ENCODE measurements around the gene ZNF423.

ZNF423 gene

DNA sequence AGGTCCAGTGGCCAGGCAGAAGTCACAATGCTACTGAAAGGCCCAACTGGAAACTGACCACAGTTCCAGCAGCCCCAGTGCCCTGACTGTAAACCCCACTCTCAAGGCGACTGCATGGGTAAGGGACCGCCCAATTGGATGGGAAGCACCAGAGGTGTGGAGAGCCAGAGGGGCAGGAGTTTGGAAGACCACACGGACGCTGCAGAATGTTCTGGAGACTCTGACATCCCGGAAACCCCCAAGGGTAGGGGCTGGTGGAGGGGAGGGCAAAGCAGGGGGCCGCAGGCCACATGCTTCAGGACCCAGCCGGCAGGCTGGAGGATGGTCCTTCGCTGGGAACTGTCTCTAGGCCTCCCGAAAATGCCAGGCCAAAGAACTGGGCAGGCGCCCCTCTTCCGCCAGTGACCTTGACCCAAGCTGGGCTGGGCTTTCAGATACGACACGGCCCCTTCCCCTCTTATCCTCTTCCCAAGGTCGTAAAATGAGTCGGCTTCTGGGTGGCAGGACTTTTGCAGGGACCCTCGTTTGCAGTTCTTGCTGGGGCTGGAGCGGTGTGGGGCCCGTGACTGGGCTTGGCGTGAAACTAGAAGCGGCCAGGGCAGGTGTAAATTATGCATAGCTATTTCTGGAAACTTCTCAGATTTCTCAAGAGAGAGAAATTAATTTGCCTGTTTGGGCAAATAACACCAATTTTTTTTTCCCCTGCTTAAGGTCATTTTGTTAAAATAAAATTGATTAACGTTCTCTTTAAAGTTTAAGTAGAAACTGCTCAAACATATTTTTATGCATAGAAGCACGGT is 372.1 kb downstream of the ZNF423 start:
- no peak for DNase-seq

DNA sequence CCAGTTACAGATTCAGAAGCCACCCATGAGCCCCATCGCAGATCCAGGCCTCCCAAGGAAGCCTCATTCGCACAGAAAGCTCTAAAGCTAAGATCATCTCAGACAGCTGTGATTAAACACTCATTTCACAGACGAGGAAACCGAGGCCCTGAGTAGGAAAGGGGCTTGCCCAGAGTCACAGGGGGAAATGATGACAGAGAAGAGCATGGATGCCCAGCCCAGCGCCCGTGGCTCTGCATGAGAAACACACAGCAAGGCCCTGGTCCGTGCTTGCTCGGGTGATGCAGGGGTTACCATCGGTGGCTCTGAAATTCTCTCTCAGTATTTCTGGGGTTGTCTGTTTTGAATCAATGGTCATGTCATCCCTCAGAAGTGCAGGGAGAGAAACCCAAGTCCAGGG is 372.7 kb downstream of the ZNF423 start:
- DNase-seq: no peak

- DNase-seq: no peak
Measured at GRCh38 chr16:49482690-49483089, 373.2 kb downstream of the ZNF423 start.

DNA sequence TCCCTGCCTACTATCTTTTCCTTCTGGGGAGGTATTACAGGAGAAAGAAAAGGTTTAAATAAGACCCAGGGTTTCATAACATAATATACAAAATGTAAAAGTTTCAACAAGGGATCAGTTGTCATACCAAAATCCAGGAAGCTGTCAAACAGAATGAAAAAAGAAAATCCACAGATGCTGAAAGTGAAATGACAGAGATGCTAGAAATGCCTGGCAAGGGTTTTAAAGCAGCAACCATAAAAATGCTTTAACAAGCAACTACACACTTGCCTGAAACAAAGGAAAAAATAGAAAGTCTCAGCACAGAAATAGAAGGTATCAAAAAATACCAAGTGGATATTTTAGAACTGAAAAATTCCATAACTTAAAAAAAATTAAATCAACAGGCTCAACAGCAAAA is 377.3 kb downstream of the ZNF423 start:
- DNase-seq: no peak

DNA sequence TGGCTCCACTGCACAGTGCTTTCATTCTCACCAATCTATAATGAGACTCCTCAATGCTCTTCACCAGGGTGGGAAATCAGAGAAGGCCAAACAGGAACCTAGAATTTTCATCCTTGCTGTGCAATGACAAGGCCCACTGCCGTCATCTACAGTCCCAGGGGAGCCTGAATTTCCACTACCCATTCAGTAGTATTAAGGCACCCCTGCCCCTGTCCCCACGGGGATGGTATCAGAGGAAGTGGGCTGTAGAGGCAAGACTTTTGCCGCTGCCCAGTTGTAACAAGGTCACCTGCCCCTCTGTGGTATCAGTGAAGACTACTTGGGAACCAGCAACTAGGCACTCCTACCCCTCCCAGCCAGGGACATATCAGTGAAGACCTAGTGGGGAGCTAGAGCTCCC is 377.8 kb downstream of the ZNF423 start:
- DNase-seq: no peak

DNA sequence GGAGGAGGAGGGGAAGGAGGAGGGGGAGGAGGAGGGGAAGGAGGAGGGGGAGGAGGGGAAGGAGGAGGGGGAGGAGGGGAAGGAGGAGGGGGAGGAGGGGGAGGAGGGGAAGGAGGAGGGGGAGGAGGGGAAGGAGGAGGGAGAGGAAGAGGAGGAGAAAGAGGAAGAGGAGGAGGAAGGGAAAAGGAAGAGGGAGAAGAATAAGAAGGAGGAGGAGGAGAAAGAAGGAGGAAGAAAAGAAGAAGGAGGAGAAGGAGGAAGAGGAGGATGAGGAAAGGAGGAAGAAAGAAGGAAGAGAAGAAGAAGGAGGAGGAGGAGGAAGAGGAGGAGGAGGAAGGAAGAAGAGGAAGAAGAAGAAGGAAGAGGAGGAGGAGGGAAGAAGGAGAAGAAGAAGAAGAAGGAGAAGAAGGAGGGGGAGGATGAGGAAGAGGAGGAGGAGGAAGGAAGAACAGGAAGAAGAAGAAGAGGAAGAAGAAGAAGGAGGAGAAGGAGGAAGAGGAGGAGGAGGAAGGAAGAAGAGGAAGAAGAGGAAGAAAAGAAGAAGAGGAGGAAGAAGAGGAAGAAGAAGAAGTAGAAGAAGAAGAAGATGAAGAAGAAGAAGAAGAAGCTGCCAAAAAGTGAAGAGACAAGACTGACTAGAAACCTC is 378.5 kb downstream of the ZNF423 start:
- no peak for DNase-seq

DNA sequence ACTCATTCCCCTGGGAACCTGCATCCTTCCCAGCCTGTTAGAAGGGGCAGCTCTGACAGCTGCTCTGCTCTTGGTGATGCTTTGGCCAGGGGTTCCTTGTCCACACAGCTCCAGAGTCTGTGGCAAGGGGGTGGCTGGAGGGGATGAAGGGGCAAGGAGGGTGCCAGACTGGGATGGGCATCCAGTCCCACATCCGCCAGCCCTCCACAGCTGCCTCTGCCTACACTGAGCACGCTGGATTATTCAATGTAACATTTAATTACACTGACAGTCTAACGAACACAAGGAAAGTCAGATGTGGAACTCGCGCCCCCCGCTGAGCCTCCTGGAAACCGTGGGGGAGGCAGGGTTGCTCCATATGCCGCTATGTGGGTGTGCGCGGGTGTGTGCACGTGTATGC is 381.2 kb downstream of the ZNF423 start:
- no peak for DNase-seq

GRCh38 chr16:49473773-49474172 is 382.1 kb downstream of the ZNF423 start:
- DNase-seq: no peak

- no peak for DNase-seq
Measured at GRCh38 chr16:49473131-49473530, 382.8 kb downstream of the ZNF423 start.

- DNase-seq: no peak
Measured at GRCh38 chr16:49472598-49472997, 383.3 kb downstream of the ZNF423 start.

- no peak for DNase-seq
Measured at GRCh38 chr16:49471038-49471727, 384.7 kb downstream of the ZNF423 start.

DNA sequence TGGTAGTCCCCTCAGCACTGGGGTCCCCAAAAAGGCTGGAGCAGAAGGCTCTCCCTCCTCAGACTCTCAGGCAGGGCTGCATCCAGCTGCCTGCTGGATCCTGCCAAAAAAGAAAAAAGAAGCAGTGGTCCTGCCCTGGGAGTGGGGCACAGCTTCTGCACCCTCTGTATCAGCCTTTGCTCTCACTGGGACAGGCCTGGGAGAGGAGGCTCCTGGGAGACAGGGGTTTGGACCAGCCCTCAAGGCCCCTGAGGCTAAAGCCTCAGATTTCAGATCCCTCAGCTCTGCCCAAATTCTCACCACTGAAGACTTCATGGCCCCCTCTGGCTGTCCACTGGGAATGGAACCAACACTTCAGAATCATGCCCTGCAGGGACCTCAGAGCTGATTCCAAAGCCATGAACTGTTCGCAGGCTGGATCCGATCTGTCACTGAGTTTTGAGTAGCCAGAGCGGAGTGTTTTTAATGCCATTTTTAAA is 385.4 kb downstream of the ZNF423 start:
- DNase-seq: no peak

DNA sequence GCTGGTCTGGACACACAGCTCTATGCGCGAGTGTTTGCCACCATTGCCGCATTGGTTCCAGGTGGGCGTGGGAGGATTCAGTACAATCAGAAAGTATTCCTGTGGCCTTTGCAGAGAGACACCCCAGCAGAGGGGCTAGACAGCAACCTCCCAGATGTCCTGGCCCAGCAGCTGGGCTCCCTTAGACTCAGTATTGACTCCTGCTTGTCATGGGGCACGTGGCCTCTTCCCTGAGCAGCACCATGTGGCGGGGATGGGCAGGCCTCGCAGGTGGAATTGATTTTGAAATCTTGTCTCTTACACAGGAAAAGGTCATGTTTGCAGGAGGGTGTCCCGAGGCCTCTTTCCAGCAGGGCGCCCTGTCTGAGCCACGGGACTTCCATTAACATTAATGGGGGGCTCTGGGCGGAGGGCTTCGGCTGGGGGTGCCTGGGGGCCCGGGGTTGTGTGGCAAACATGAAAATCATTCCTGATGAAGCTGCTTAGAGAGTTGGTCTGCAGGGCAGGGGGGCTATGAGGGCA is 385.9 kb downstream of the ZNF423 start:
- DNase-seq: no peak

GRCh38 chr16:49469311-49469670 is 386.6 kb downstream of the ZNF423 start:
- no peak for DNase-seq

- DNase-seq: no peak
Measured at GRCh38 chr16:49468611-49469310, 387.2 kb downstream of the ZNF423 start.

GRCh38 chr16:49467540-49468372 is 388.2 kb downstream of the ZNF423 start:
- DNase-seq: no peak

DNA sequence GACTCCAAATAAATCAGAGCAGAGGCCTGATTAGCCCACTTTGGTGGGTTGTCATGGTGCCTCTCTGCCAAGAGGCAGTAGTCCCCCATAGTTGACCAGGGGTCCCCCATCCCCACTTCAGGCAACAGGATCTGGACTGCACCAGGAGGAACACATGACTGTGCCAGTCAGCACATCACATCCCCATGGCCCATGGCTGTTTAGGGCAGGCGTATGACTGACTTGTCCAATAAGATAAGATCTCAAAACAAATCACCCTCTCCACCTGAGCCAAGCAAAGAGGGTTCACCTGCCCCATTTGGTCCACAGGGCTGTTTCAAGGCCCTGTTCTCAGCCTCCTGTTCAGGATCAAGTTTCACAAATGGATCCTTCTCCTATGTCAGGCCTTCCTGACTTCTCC is 389.0 kb downstream of the ZNF423 start:
- no peak for DNase-seq

- DNase-seq: no peak
Measured at GRCh38 chr16:49466529-49466831, 389.4 kb downstream of the ZNF423 start.

DNA sequence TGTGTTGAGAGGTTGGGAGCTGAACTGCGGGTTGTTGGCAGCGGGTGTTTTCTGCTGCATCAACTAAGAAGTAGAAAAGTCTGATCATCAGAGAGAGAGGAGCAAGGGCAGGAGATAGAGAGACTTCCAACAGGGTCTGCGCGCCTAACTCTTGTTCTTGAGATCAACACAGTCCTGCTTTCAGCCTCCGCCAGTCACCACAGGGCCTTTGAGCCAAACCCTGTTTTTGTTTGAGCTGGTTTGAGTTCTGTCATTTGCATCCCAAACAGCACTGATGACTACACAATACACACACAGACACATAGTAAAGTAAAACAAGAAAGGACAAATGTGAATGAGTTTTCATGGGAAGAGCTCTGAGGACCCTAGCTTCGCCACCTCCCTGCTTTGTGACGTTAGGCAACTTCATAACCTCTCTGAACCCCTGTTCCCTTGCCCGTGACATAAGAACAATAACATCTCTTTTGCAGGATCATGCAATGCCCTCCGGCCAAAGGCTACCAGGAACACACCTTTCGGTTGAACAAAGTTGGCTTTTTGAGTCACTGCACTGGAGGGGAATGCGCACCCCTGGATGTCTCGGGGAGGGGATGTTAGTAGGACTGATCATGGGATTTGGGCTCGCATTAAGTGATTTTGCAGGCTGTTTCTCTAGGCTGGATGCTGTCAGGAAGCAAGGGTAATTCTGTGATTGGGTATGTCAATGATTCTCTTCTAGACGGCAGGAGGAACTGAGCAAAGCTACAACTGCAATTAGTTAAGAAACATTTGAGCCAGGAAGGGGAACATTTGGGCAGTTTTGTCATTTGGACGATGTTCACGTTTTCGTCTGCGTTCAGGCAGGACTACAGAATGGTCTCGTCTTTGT is 390.0 kb downstream of the ZNF423 start:
- DNase-seq: no peak

DNA sequence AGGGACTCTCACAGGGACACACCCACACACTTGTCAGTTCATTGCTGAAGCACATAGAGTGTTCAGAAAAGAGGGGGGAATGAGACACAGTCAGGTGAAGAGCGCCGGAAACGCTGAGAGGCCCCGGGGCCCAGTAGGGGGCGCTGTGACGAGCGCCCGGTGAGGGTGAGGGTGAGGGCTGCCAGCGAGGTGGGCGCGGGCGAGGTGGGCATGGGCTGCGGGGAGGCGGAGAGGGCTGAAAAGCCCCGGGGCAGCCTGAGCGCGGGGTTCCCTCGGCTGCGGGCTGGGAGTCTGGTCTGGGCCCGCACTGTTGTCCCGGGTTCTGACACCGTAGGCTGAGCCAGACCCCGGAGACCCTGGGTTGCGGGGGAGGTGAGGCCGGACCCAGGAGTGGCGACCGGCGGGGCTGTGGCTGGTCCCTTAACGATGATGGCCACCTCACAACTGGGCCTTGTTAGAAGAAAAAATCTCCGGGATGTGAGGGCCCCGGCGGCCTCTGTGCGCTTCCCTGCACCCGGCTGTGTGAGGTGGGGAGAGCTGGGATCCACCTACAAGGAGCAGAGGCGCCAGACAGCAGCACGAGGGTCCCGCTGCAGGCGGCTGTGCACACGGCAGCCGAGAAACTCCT is 390.9 kb downstream of the ZNF423 start:
- DNase-seq: no peak

DNA sequence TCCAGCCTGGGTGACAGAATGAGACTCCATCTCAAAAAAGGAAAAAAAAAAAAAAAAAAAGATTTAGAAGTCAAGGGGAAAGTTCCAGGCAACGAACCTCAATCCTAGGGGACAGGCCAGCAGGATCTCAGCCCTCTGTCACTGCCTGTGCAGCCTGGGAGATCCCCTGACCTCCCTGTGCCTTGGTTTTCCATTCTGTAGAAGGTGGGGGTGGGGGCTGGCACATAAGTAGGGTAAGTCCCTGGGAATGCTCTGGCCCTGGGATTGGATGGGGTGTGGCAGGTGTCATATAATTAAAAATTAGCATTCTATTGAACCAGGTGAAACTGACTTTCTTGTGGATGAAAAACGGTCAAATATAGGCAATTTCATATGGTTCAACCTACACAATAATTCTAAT is 391.8 kb downstream of the ZNF423 start:
- DNase-seq: no peak

All from activated T-cell treated with anti-CD3 and anti-CD28 coated beads for 4 hours (primary cell).